ENCODE data around the gene C9orf78.

C9orf78 gene

GRCh38 chr9:129835128-129835859 is at the start of gene C9orf78, which contains the start of gene USP20:
C9orf78 (minus strand) TSS chr9:129835275; CDS start chr9:129835221, 54 bp downstream.
USP20 (plus strand) TSS chr9:129835458; CDS start chr9:129852556, 17,098 bp downstream.
- Histone ChIP-seq H3K27ac (ENCODE audit: low read depth, low read length) (peak within 1 kb of the TSS; percentile 65), H3K4me1 (ENCODE audit: control insufficient read depth, insufficient read depth, low read length) (peaks cover 27% of the 10 kb centered on the region), H3K27me3 (ENCODE audit: control insufficient read depth, insufficient read depth, low read length) (no peaks in the 10 kb centered on the region), H3K9ac (ENCODE audit: low read depth, low read length) (peak within 1 kb of the TSS; percentile 46; the same call in 1 of the 2 replicates), H3K36me3 (ENCODE audit: control insufficient read depth, insufficient read depth, low read length) (peaks cover 27% of the 10 kb centered on the region), H3K9me3 (ENCODE audit: control insufficient read depth, insufficient read depth, low read length) (no peaks in the 10 kb centered on the region), H3K4me3 (ENCODE audit: low read depth, low read length) (peak within 1 kb of the TSS; percentile 93)

- Histone ChIP-seq H3K4me3 (ENCODE audit: low read depth, low read length) (peak overlapping the region; percentile 53), H3K27ac (ENCODE audit: low read depth, low read length) (peak overlapping the region; percentile 61), H3K9me3 (ENCODE audit: control insufficient read depth, insufficient read depth, low read length) (no peaks in the 10 kb centered on the region)
Measured at GRCh38 chr9:129884220-129885017, 49.3 kb upstream of the C9orf78 start.

GRCh38 chr9:129881547-129882324 is 46.7 kb upstream of the C9orf78 start:
- Histone ChIP-seq H3K27ac (ENCODE audit: low read depth, low read length) (no peak overlapping the region), H3K9me3 (ENCODE audit: control insufficient read depth, insufficient read depth, low read length) (no peaks in the 10 kb centered on the region), H3K36me3 (ENCODE audit: control insufficient read depth, insufficient read depth, low read length) (peaks cover 13% of the 10 kb centered on the region), H3K4me3 (ENCODE audit: low read depth, low read length) (no peak overlapping the region), H3K27me3 (ENCODE audit: control insufficient read depth, insufficient read depth, low read length) (no peaks in the 10 kb centered on the region), H3K4me1 (ENCODE audit: control insufficient read depth, insufficient read depth, low read length) (peaks cover 29% of the 10 kb centered on the region), H3K9ac (ENCODE audit: low read depth, low read length) (no peak overlapping the region)

More at GRCh38 chr9:129884220-129885017, 49.3 kb upstream of the C9orf78 start:
- no peaks in the 10 kb centered on the region for H3K27me3 ChIP-seq (ENCODE audit: control insufficient read depth, insufficient read depth, low read length)
- H3K36me3 ChIP-seq (ENCODE audit: control insufficient read depth, insufficient read depth, low read length), result peaks cover 13% of the 10 kb centered on the region
- peaks cover 36% of the 10 kb centered on the region for H3K4me1 ChIP-seq (ENCODE audit: control insufficient read depth, insufficient read depth, low read length)
- peak overlapping the region; percentile 48; the same call in 1 of the 2 replicates for H3K9ac ChIP-seq (ENCODE audit: low read depth, low read length)

- Histone ChIP-seq H3K27me3 (ENCODE audit: control insufficient read depth, insufficient read depth, low read length) (no peaks in the 10 kb centered on the region), H3K36me3 (ENCODE audit: control insufficient read depth, insufficient read depth, low read length) (peaks cover 17% of the 10 kb centered on the region), H3K4me1 (ENCODE audit: control insufficient read depth, insufficient read depth, low read length) (peaks cover 22% of the 10 kb centered on the region), H3K4me3 (ENCODE audit: low read depth, low read length) (no peak overlapping the region), H3K27ac (ENCODE audit: low read depth, low read length) (no peak overlapping the region), H3K9me3 (ENCODE audit: control insufficient read depth, insufficient read depth, low read length) (no peaks in the 10 kb centered on the region), H3K9ac (ENCODE audit: low read depth, low read length) (no peak overlapping the region)
Measured at GRCh38 chr9:129880654-129881546, 45.8 kb upstream of the C9orf78 start.

- Histone ChIP-seq H3K27ac (ENCODE audit: low read depth, low read length) (no peak overlapping the region), H3K4me3 (ENCODE audit: low read depth, low read length) (no peak overlapping the region), H3K9me3 (ENCODE audit: control insufficient read depth, insufficient read depth, low read length) (no peaks in the 10 kb centered on the region), H3K9ac (ENCODE audit: low read depth, low read length) (no peak overlapping the region), H3K36me3 (ENCODE audit: control insufficient read depth, insufficient read depth, low read length) (peaks cover 25% of the 10 kb centered on the region), H3K4me1 (ENCODE audit: control insufficient read depth, insufficient read depth, low read length) (peaks cover 17% of the 10 kb centered on the region), H3K27me3 (ENCODE audit: control insufficient read depth, insufficient read depth, low read length) (no peaks in the 10 kb centered on the region)
Measured at GRCh38 chr9:129879991-129880653, 45.0 kb upstream of the C9orf78 start.

GRCh38 chr9:129879103-129879699 is 44.1 kb upstream of the C9orf78 start:
- Histone ChIP-seq H3K4me1 (ENCODE audit: control insufficient read depth, insufficient read depth, low read length) (peaks cover 9% of the 10 kb centered on the region), H3K27me3 (ENCODE audit: control insufficient read depth, insufficient read depth, low read length) (no peaks in the 10 kb centered on the region), H3K9me3 (ENCODE audit: control insufficient read depth, insufficient read depth, low read length) (no peaks in the 10 kb centered on the region), H3K9ac (ENCODE audit: low read depth, low read length) (no peak overlapping the region), H3K4me3 (ENCODE audit: low read depth, low read length) (no peak overlapping the region), H3K36me3 (ENCODE audit: control insufficient read depth, insufficient read depth, low read length) (peaks cover 32% of the 10 kb centered on the region), H3K27ac (ENCODE audit: low read depth, low read length) (no peak overlapping the region)

GRCh38 chr9:129878291-129878690 is 43.2 kb upstream of the C9orf78 start:
- Histone ChIP-seq H3K27me3 (ENCODE audit: control insufficient read depth, insufficient read depth, low read length) (no peaks in the 10 kb centered on the region), H3K4me1 (ENCODE audit: control insufficient read depth, insufficient read depth, low read length) (peaks cover 5% of the 10 kb centered on the region; the same call in 1 of the 2 replicates), H3K9me3 (ENCODE audit: control insufficient read depth, insufficient read depth, low read length) (no peaks in the 10 kb centered on the region), H3K36me3 (ENCODE audit: control insufficient read depth, insufficient read depth, low read length) (peaks cover 33% of the 10 kb centered on the region), H3K27ac (ENCODE audit: low read depth, low read length) (no peak overlapping the region), H3K9ac (ENCODE audit: low read depth, low read length) (no peak overlapping the region), H3K4me3 (ENCODE audit: low read depth, low read length) (no peak overlapping the region)

- H3K4me3 ChIP-seq (ENCODE audit: low read depth, low read length), result no peak overlapping the region
- no peaks in the 10 kb centered on the region for H3K27me3 ChIP-seq (ENCODE audit: control insufficient read depth, insufficient read depth, low read length)
- no peak overlapping the region for H3K27ac ChIP-seq (ENCODE audit: low read depth, low read length)
- no peaks in the 10 kb centered on the region for H3K9me3 ChIP-seq (ENCODE audit: control insufficient read depth, insufficient read depth, low read length)
- no peak overlapping the region for H3K9ac ChIP-seq (ENCODE audit: low read depth, low read length)
- H3K4me1 ChIP-seq (ENCODE audit: control insufficient read depth, insufficient read depth, low read length), result peaks cover 5% of the 10 kb centered on the region; the same call in 1 of the 2 replicates
- peaks cover 32% of the 10 kb centered on the region for H3K36me3 ChIP-seq (ENCODE audit: control insufficient read depth, insufficient read depth, low read length)
Measured at GRCh38 chr9:129876815-129877214, 41.7 kb upstream of the C9orf78 start.

- peaks cover 3% of the 10 kb centered on the region; the same call in 1 of the 2 replicates for H3K4me1 ChIP-seq (ENCODE audit: control insufficient read depth, insufficient read depth, low read length)
- no peaks in the 10 kb centered on the region for H3K9me3 ChIP-seq (ENCODE audit: control insufficient read depth, insufficient read depth, low read length)
- H3K36me3 ChIP-seq (ENCODE audit: control insufficient read depth, insufficient read depth, low read length), result peaks cover 24% of the 10 kb centered on the region
- H3K27me3 ChIP-seq (ENCODE audit: control insufficient read depth, insufficient read depth, low read length), result no peaks in the 10 kb centered on the region
- no peak overlapping the region for H3K4me3 ChIP-seq (ENCODE audit: low read depth, low read length)
- H3K27ac ChIP-seq (ENCODE audit: low read depth, low read length), result no peak overlapping the region
- no peak overlapping the region for H3K9ac ChIP-seq (ENCODE audit: low read depth, low read length)
Measured at GRCh38 chr9:129875687-129876395, 40.8 kb upstream of the C9orf78 start.

Data from HUES48 (cell line).